Measurements from ENCODE around the gene WARS2. TPM values are rescaled to one million over a fixed set of nuclear protein-coding genes. Genes with fewer than 3 reads are reported as not detected.

WARS2 gene
- total and polyA plus RNA-seq, 4 donors: 4.6 to 33.2 (median 11.3) TPM

DNA sequence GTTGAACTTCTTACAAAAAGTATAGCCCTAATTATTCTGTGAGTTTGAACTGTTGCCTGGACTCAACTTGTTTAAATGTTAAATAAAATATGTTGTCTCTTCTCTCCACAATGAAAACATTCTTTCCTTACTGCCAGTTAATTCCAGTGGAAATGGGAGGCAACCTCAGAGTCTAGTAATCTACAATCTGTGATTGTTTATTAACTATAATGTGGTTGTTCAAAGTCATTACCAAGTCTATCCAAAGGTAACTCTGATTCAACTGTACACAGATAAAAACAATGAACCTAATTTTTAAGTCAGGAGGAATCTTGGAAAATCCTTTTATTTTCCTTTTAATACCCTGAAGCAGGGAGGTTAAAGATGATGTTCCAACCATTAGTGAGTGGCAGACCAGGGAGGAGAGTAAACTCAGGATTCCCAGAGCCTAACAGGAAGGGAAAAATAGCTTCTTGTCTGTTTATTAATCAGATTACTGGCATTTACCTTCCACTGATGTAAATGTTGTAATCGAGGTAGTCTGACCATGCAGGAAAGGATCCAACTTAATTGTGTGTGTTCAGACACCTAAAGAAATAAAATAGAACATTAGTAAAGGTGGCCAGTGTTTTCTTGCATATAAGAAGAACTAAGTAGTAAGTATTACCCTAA is 95.2 kb downstream of the WARS2 start:
- H3K36me3 ChIP-seq (ENCODE audit: control insufficient read depth in 4 of 4, insufficient read depth in 4 of 4, low read length in 4 of 4): peaks cover 0 to 4% (median 4%) of the 10 kb centered on the region in 4 donors

DNA sequence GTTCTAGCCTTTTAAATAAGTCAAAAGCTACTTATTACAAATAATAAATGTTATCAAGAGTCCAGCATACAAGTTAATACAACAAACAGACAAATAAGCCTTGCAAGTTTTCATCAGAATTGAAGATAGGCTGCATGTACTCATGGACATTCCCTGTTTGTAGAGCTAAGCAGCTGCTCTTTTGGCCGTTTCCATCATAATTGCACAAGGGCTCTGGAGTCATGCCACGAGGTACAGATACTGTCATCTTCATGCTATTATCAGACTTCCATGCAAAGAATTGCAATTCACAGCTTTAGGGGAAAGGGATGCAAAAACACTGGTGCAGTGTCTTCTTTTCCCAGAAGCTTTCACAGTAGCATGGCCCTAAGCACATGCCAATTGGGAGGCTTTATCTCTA is 99.5 kb downstream of the WARS2 start:
- no peak overlapping the region for H3K9ac ChIP-seq (ENCODE audit: insufficient read depth in 1 of 2, low read length in 2 of 2)
- H3K9me3 ChIP-seq (ENCODE audit: control insufficient read depth in 4 of 4, insufficient read depth in 3 of 4, low read length in 3 of 4): no peaks in the 10 kb centered on the region
- H3K4me1 ChIP-seq (ENCODE audit: control insufficient read depth in 5 of 5, insufficient read depth in 5 of 5, low read length in 5 of 5): peaks cover 0 to 4% (median 1%) of the 10 kb centered on the region in 5 donors
- no peak for ATAC-seq (ENCODE audit: insufficient read depth, low FRiP score)
- TF ChIP-seq, protein P1, sequence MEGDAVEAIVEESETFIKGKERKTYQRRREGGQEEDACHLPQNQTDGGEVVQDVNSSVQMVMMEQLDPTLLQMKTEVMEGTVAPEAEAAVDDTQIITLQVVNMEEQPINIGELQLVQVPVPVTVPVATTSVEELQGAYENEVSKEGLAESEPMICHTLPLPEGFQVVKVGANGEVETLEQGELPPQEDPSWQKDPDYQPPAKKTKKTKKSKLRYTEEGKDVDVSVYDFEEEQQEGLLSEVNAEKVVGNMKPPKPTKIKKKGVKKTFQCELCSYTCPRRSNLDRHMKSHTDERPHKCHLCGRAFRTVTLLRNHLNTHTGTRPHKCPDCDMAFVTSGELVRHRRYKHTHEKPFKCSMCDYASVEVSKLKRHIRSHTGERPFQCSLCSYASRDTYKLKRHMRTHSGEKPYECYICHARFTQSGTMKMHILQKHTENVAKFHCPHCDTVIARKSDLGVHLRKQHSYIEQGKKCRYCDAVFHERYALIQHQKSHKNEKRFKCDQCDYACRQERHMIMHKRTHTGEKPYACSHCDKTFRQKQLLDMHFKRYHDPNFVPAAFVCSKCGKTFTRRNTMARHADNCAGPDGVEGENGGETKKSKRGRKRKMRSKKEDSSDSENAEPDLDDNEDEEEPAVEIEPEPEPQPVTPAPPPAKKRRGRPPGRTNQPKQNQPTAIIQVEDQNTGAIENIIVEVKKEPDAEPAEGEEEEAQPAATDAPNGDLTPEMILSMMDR (IDR thresholded peaks at IDR 0.05; ENCODE audit: control extremely low read depth, extremely low read depth): no peak
- H3K4me3 ChIP-seq: no peak overlapping the region
- DNase-seq: peak; percentile 82 to 95 (median 89)
- H3K36me3 ChIP-seq (ENCODE audit: control insufficient read depth in 4 of 4, insufficient read depth in 4 of 4, low read length in 4 of 4): peaks cover 0 to 5% (median 4%) of the 10 kb centered on the region in 4 donors
- WGBS, 2 donors: 78 to 84% methylated on average over 2 of the region's 2 CpGs
- H3K27me3 ChIP-seq (ENCODE audit: control insufficient read depth in 3 of 3, insufficient read depth in 3 of 3, low read length in 2 of 3): no peaks in the 10 kb centered on the region
- no peak overlapping the region for H3K27ac ChIP-seq (ENCODE audit: low read depth in 1 of 2, low read length in 1 of 2)

More for the DNA sequence above, 95.2 kb downstream of the WARS2 start:
- H3K27ac ChIP-seq (ENCODE audit: low read depth in 1 of 2, low read length in 1 of 2): no peak overlapping the region
- WGBS, 2 donors: 59 to 68% methylated on average over 1 of the region's 1 CpG
- TF ChIP-seq, protein P1 (IDR thresholded peaks at IDR 0.05; ENCODE audit: control extremely low read depth, extremely low read depth): no peak
- peaks cover 0 to 1% (median 0%) of the 10 kb centered on the region in 4 donors for H3K9me3 ChIP-seq (ENCODE audit: control insufficient read depth in 4 of 4, insufficient read depth in 3 of 4, low read length in 3 of 4)
- no peak for DNase-seq
- H3K4me3 ChIP-seq: no peak overlapping the region
- H3K4me1 ChIP-seq (ENCODE audit: control insufficient read depth in 5 of 5, insufficient read depth in 5 of 5, low read length in 5 of 5): peaks cover 0 to 21% (median 8%) of the 10 kb centered on the region in 5 donors
- ATAC-seq (ENCODE audit: insufficient read depth, low FRiP score): no peak
- no peaks in the 10 kb centered on the region for H3K27me3 ChIP-seq (ENCODE audit: control insufficient read depth in 3 of 3, insufficient read depth in 3 of 3, low read length in 2 of 3)
- H3K9ac ChIP-seq (ENCODE audit: insufficient read depth in 1 of 2, low read length in 2 of 2): no peak overlapping the region

DNA sequence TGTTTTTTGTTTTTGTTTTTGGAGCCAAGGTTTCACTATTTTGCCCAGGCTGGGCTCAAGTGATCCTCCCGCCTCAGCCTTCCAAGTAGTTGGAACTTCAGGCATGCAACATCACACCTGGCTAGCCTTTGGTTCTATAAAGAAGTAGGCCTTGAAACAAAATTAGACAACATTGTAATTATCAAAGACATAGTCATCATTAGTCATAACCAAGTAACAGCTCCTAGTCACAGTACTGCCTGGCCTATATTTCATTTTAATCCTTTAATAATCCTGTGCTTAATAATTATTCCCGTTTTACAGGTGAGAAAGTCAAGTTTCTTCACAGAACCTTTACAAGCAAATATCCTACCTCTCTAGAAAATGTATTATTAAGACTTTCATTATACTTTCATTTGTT is 100.0 kb downstream of the WARS2 start:
- ATAC-seq (ENCODE audit: insufficient read depth, low FRiP score) (no peak), DNase-seq (no peak)
- 92 to 94% methylated on average over 2 of the region's 2 CpGs for WGBS, 2 donors
- Histone ChIP-seq H3K27me3 (ENCODE audit: control insufficient read depth in 3 of 3, insufficient read depth in 3 of 3, low read length in 2 of 3) (no peaks in the 10 kb centered on the region), H3K36me3 (ENCODE audit: control insufficient read depth in 4 of 4, insufficient read depth in 4 of 4, low read length in 4 of 4) (peaks cover 0 to 7% (median 4%) of the 10 kb centered on the region in 4 donors), H3K9me3 (ENCODE audit: control insufficient read depth in 4 of 4, insufficient read depth in 3 of 4, low read length in 3 of 4) (no peaks in the 10 kb centered on the region), H3K4me3 (no peak overlapping the region), H3K9ac (ENCODE audit: insufficient read depth in 1 of 2, low read length in 2 of 2) (no peak overlapping the region), H3K27ac (ENCODE audit: low read depth in 1 of 2, low read length in 1 of 2) (no peak overlapping the region), H3K4me1 (ENCODE audit: control insufficient read depth in 5 of 5, insufficient read depth in 5 of 5, low read length in 5 of 5) (peaks cover 0 to 4% (median 0%) of the 10 kb centered on the region in 5 donors)
- TF ChIP-seq, protein P1 (IDR thresholded peaks at IDR 0.05; ENCODE audit: control extremely low read depth, extremely low read depth): no peak
